ENCODE measurements around the gene SMARCD1.

DNA sequence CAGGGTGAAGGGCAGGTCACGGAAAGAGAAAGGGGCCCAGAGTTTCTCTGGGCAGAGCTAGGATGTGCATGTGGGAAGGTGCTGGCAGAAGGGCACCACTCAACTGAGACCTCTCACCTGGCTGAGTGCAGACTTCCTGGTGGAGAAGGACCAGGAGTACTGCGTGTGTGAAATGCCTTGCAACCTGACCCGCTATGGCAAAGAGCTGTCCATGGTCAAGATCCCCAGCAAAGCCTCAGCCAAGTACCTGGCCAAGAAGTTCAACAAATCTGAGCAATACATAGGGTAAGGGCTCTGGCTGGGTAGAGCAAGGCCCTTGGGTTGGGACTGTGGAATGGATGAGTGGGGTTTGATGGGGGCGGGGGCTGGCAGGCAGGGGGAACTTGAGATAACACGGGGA, 5.4 kb upstream of the SMARCD1 start:
- no peak for TF ChIP-seq CTCF (IDR thresholded peaks at IDR 0.05; ENCODE audit: low read length)
- TF ChIP-seq EZH2 (optimal IDR thresholded peaks at IDR 0.05; ENCODE audit: low read depth, low read length), result no peak

All from MM.1S (cell line).